Adipocyte (in vitro differentiated cells): ENCODE results near the gene SHISAL1.

ENCODE experiments used
- DNase-seq: peaks from one replicate; pipeline ENCODE4 v3.0.0-alpha.2; 2015; ENCODE audit warnings: low read depth
- H3K27me3 ChIP-seq: replicated peaks from 2 replicates; pipeline ENCODE4 v1.7.0; 2013; ENCODE audit warnings: mild to moderate bottlenecking, low read length, moderate library complexity; ENCODE audit not compliant: control insufficient read depth, insufficient read depth
- H3K36me3 ChIP-seq: 2 replicates; pipeline ENCODE4 v1.7.0; 2013; ENCODE audit warnings: low read length, mild to moderate bottlenecking, moderate library complexity; ENCODE audit not compliant: control insufficient read depth, insufficient read depth, severe bottlenecking
- H3K4me1 ChIP-seq: 2 replicates; pipeline ENCODE4 v1.7.0; 2013; ENCODE audit warnings: mild to moderate bottlenecking, low read length, moderate library complexity; ENCODE audit not compliant: control insufficient read depth, insufficient read depth
- H3K4me3 ChIP-seq: 2 replicates; pipeline ENCODE4 v1.7.0; 2013; ENCODE audit warnings: mild to moderate bottlenecking, low read length, moderate library complexity
- H3K9ac ChIP-seq: 2 replicates; pipeline ENCODE4 v1.7.0; 2013; ENCODE audit warnings: mild to moderate bottlenecking, low read length, moderate library complexity
- H3K9me3 ChIP-seq: 2 replicates; pipeline ENCODE4 v1.7.0; 2013; ENCODE audit warnings: mild to moderate bottlenecking, low read length, moderate library complexity; ENCODE audit not compliant: control insufficient read depth

Gene SHISAL1

DNA sequence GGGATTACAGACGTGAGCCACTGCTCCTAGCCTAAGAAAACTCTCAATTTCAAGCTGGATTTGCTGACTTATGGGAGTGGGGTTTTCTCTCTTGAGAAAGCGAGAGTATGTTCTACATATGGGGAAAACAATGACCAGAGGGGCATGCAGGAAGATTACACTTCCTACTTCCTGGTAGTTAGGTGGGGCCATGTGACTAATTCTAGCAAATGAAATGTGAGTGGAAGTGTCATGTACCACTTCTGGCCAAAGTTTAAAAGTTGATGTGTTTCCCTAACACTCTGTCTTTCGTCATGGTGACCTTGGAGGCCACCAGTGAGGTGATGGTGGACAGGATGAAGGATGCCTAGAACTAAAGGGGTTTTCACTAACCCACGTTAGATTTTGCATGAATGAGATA is 81.5 kb downstream of the SHISAL1 start:
- no peak overlapping the region for H3K9ac ChIP-seq
- DNase-seq: no peak
- no peaks in the 10 kb centered on the region for H3K4me1 ChIP-seq
- H3K9me3 ChIP-seq: peaks cover 19% of the 10 kb centered on the region
- peaks cover 3% of the 10 kb centered on the region for H3K27me3 ChIP-seq
- no peak overlapping the region for H3K4me3 ChIP-seq
- H3K36me3 ChIP-seq: no peaks in the 10 kb centered on the region

DNA sequence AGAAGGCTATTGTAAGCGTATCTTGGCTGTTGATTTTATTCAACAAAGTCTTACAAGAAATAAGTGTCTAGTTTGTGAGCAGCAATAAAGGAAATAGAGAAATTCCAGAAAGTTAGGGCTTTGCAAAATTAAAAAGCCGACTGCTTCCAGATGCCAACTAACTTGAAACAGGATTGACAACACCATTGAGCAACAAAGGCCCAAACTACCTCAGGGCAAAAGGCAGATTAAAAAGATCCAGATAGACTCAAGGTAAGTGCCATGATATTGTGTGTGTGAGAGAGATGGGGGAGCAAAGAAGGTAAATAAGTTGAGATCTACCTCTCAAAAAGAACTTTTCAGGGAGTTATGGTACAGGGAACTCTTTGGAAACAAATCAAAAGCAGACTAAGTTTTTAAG is 82.9 kb downstream of the SHISAL1 start:
- H3K27me3 ChIP-seq: peaks cover 17% of the 10 kb centered on the region

DNA sequence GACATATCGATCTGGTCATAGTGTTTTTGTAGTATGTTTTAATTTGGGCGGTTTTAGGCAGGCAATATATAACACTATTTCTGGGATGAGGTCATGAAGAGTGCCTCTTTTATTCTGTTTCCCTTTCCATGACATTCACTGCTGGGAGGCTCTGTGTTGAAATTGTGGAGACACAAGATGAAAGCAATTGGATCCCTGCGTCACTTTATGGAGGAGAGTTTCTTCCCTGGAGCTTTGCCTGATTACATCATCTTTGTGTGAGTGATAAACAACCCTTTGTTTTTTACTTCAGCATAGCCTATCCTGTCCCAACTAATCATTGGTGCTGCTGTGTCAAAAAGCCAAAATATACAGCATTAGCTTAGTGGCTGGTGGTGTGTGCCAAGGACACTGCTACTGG is 83.4 kb downstream of the SHISAL1 start:
- DNase-seq: no peak
- no peaks in the 10 kb centered on the region for H3K36me3 ChIP-seq
- no peak overlapping the region for H3K9ac ChIP-seq

More for the DNA sequence above, 82.9 kb downstream of the SHISAL1 start:
- DNase-seq: peak; percentile 3
- peaks cover 19% of the 10 kb centered on the region for H3K9me3 ChIP-seq
- H3K36me3 ChIP-seq: no peaks in the 10 kb centered on the region
- H3K4me3 ChIP-seq: no peak overlapping the region
- H3K4me1 ChIP-seq: no peaks in the 10 kb centered on the region
- no peak overlapping the region for H3K9ac ChIP-seq

DNA sequence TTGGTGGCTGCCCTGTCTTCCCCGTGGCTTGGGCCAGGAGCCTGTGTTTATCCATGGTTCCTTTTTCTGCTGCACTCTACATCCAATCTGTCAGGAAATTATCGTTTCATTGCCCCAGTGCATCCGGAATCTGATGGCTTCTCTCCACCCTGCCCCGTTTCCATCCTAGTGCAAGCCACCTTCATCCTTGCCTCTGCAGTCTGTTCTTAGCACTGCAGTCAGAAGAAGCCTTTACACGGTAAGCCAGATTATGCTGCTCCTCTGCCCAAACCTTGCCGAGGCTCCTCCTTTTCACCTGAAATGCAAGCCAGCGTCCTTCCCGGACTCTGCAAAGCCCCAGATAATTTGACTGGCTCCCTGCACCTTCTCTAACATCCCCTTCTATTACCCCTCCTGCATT is 86.9 kb downstream of the SHISAL1 start:
- Histone ChIP-seq H3K9me3 (peaks cover 26% of the 10 kb centered on the region), H3K36me3 (no peaks in the 10 kb centered on the region), H3K4me3 (no peak overlapping the region), H3K9ac (no peak overlapping the region), H3K4me1 (no peaks in the 10 kb centered on the region), H3K27me3 (peaks cover 39% of the 10 kb centered on the region)
- DNase-seq: no peak

More for the DNA sequence above, 83.4 kb downstream of the SHISAL1 start:
- peaks cover 19% of the 10 kb centered on the region for H3K27me3 ChIP-seq
- H3K4me3 ChIP-seq: no peak overlapping the region
- H3K4me1 ChIP-seq: no peaks in the 10 kb centered on the region
- H3K9me3 ChIP-seq: peaks cover 19% of the 10 kb centered on the region

DNA sequence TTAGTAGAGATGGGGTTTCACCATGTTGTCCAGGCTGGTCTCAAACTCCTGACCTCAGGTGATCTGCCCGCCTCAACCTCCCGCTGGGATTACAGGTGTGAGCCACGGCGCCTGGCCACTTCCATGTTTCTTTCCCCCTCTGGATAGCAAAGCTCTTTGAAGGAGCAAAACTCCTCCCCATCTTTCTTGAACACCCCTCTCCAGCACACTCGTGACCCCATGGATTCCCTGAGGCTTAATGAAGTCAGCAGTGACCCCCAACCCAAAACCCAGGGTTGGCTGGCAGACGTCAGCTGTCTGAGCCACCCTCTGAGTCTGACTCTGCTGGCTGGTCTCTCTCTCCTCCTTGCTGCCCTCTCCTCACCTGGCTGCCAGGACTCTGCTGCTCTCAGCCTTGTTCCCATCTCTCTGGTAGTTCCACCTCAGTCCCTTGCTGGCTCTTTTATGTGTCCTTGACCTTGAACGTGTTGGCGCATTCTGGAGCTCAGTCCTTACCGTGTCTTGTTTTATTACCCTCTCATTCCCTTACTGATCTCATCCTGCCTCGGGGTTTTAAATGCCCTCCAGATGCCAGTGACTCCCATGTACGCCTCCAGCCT is 87.6 kb downstream of the SHISAL1 start:
- H3K9ac ChIP-seq: no peak overlapping the region
- H3K4me1 ChIP-seq: no peaks in the 10 kb centered on the region
- H3K4me3 ChIP-seq: no peak overlapping the region
- no peak for DNase-seq
- H3K9me3 ChIP-seq: peaks cover 26% of the 10 kb centered on the region
- no peaks in the 10 kb centered on the region for H3K36me3 ChIP-seq
- peaks cover 40% of the 10 kb centered on the region for H3K27me3 ChIP-seq

DNA sequence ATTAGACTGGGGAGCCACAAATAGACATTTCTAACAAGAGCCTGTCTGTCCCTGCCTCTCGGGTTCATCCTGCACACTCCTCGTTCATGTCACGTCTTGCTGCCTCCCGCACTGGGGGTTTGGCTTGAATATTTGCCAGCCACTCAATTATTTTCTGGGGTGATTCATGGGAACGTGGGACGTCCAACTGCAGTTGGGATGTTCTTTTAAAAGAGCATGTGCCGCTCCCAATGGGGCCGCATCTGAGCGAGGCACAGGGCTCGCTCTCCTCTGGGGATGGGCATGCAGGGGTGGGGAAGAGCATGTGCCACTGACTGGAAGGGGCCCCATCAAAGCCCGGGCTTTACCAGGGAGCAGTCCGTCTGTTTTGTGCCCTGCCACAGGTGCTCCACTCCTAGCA is 88.6 kb downstream of the SHISAL1 start:
- no peak for DNase-seq
- Histone ChIP-seq H3K36me3 (no peaks in the 10 kb centered on the region), H3K27me3 (peaks cover 47% of the 10 kb centered on the region), H3K4me3 (no peak overlapping the region), H3K9ac (no peak overlapping the region), H3K9me3 (peaks cover 22% of the 10 kb centered on the region), H3K4me1 (no peaks in the 10 kb centered on the region)

DNA sequence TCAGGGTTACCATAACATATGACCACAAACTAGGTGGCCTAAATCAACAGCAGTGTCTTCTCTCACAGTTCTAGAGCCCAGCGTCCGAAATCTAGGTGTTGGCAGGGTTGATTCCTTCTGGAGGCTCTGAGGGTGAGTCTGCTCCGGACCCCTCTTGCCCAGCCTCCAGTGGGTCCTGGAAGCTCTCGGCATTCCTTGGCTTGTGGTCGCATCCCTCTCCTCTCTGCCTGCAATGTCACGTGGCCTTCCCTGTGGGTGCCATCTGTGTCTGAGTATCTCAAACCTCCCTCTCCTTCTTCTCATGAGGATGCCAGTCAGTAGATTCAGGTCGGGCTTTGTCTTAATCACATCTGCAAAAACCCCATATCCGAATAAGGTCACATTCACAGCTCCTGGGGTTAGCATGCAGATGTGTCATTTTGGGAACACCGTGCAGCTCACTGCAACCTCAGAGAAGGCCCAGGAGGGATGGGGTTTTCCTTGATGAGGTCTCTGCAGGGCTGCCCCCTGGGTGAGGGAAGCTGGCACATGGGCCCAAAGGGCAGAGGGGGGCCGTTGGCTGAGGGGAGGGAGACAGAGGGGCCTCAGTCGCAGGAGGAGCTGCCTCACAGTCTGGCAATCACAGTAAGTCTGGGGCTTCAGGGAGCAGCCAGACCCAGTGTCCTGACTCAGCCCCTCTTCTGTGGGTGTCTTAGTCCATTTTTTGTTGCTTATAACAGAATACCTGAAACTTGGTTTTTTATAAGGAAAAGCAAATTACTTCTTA is 90.9 kb downstream of the SHISAL1 start:
- H3K4me1 ChIP-seq: no peaks in the 10 kb centered on the region
- DNase-seq: no peak
- H3K4me3 ChIP-seq: no peak overlapping the region
- H3K9ac ChIP-seq: no peak overlapping the region
- peaks cover 7% of the 10 kb centered on the region for H3K9me3 ChIP-seq
- no peaks in the 10 kb centered on the region for H3K36me3 ChIP-seq
- peaks cover 57% of the 10 kb centered on the region for H3K27me3 ChIP-seq

DNA sequence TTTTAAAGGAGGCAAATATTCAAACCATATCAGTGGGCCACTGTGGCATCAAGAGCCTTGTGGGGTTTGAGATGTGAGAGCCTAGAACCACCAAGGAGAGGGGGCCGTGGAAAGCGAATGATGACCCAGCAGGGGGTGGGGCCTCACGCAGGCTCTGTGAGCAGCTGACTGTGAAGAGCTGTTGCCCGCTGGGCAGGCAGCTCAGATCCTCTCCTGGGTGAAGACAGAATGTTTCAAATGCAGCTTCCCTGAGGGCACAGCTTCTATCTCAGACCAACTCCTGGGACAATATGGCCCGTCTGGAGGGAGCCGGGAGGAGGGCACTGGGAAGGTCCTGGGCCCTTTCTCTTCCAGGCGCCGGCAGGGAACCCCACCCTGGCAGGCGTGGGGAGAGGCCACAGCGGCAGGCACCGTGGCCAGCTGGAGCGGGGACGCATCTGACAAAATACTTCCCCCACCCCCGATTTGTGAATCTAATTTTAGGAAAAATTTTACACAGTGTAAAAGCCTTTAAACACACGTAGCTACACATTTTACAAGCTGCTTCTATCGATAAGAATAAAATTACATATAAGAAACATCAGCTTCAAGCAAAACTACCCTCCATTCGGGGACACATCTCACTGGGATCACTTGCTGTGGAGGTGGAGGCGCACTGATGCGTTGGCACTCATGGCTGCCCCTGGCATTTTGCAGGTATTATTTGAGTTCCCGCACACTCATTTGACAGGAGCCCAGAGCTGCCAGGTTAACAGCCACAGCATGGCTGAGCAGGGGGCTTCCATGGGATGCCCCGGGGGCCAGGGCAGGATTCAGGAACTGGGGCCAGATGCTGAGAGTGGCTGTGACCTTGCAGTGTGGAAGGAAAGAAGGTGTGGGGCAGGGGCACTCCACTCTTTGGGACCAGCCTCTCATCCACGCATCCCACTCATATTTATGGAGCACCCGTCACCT is 91.7 kb downstream of the SHISAL1 start:
- DNase-seq: no peak
- H3K9ac ChIP-seq: no peak overlapping the region
- no peak overlapping the region for H3K4me3 ChIP-seq
- peaks cover 52% of the 10 kb centered on the region for H3K27me3 ChIP-seq
- H3K9me3 ChIP-seq: peaks cover 7% of the 10 kb centered on the region
- no peaks in the 10 kb centered on the region for H3K36me3 ChIP-seq
- H3K4me1 ChIP-seq: no peaks in the 10 kb centered on the region

DNA sequence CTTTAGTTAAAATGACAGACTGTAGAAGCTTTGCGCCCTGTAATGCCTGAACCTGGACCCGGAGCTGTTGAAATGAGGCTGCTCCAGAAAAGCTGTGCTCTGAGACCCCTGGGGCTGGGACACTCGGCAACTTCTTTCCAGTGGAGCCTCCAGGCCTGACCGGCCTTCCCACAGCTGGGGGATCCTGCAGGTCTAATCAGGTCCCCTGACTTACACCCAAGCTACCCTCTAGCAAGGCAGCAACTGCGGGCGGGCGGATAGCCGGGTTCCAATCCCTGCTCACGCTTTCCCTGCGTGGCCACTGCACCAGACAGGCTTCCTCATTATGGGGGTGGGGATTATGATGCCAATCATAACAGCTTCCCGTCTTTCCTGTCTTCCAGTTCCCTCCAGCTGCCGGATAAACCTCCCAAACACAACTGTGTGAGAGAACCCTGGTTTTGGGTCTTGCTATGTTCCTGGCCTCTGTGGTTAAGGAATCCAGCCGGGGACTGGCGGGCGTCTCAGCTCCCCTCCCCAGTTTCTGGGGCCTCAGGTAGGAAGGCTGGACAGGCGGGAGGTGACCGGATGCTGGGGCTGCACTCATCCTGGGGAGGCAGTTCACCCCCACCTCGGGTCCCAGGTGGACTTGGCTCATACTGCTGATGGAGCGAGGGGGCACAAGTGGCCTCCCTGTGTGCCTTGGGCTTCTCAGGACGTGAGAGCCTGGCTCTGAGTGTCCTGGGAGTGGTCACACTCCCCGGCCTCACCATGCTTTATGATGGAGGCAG is 93.5 kb downstream of the SHISAL1 start:
- no peak for DNase-seq
- Histone ChIP-seq H3K4me1 (no peaks in the 10 kb centered on the region), H3K36me3 (no peaks in the 10 kb centered on the region), H3K4me3 (no peak overlapping the region), H3K9ac (no peak overlapping the region), H3K9me3 (peaks cover 16% of the 10 kb centered on the region), H3K27me3 (peaks cover 38% of the 10 kb centered on the region)

DNA sequence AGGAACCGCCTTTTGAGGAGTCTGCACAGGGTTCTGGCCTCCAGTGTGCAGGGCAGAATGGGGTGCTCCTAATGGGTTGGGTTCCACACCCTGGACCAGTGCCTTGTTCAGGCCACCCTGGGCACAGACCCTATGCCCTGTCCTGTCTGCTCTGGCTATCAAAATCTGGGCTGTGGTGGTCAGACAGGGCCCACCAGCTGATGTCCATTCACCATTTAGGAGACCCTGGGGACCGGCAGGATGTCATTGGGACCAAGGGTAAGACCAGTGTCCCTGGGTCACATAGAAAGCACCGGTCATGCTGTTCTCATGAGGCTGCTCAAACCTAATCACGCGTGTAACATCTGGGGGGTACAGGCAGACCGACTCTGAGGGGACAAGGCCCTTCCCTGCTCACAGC is 94.7 kb downstream of the SHISAL1 start:
- DNase-seq: no peak

More for the DNA sequence above, 94.7 kb downstream of the SHISAL1 start:
- peaks cover 30% of the 10 kb centered on the region for H3K27me3 ChIP-seq
- H3K4me1 ChIP-seq: no peaks in the 10 kb centered on the region
- no peak overlapping the region for H3K9ac ChIP-seq
- no peak overlapping the region for H3K4me3 ChIP-seq
- H3K36me3 ChIP-seq: no peaks in the 10 kb centered on the region
- peaks cover 16% of the 10 kb centered on the region for H3K9me3 ChIP-seq
